ENCODE data around the gene CDC42EP2.

CDC42EP2 gene

DNA sequence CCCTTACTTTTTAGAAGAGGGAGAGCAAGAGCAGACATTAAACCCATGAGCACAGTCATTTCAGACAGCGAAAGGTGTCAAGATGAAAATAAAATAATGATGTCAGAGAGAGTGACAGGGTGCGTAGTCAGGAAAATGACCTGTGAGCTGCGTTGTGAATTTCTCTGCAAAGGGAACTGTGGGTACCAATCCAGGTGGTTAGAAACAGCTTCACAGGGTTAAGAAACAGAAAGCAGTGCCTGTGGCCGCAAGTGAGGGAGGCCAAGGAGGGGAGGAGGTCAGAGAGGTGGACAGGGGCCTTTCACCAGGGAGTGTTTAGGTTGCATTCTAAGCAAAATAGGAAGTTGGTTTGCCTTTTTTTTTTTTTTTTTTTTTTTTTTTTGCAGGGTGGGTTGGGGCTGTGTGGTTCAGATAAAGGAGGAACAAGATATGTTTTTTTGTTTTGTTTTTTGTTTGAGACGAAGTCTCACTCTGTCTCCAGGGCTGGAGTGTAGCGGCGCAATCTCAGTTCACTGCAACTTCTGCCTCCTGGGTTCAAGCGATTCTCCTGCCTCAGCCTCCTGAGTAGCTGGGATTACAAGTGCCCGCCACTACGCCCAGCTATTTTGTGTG lies 47.8 kb downstream of the CDC42EP2 start:
- no peak for DNase-seq

DNA sequence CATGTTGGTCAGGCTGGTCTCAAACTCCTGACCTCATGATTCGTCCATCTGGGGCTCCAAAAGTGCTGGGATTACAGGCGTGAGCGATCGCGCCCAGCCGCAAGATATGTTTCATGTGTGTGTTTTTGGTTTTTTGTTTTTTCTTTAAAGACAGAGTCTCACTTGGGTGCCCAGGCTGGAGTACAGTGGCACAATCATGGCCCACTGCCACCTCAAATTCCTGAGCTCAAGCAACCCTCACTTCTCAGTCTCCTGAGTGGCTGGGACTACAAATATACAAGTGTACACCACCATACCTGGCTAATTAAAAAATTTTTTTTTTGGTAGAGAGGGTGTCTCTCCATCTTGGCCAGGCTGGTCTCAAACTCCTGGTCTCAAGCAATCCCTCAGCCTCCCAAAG lies 48.3 kb downstream of the CDC42EP2 start:
- no peak for DNase-seq

DNA sequence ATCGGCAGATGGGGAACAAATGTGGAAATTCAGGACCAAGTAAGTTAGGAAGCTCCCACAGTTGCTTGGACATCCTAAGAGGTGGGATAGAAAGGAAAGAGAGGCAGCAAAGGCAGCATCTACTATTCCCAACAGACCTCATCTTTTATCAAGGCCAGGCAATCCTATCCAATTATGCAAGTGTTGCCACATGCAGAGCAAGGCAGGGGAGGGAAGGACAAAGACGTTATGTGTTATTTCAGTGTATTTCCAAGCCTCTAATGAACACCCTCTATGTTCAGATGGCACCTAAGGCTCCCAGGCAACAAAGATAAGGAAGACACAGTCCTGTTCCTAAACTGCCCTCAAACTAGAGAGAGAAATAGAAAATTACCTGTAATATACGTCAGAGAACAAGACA lies 49.1 kb downstream of the CDC42EP2 start:
- no peak for DNase-seq

DNA sequence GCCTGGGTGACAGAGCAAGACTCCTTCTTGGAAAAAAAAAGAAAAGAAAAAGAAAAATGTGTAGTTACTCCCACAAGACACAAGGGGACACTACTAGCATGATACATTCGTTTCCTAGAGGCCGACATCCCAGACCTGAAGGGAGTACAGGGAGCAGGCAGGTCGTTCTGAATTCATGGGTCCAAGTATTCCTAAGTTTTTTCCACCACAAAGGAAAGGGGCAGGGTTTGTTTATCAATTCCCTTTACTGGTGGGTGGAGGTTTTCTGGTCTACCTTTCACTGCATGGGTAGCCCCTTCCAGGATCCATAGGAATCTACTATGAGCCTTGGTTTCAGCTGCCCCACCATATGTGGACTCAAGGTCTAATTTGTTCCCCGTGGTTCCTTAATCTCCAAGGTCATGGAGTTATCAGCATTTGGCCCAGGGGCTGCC lies 51.7 kb downstream of the CDC42EP2 start:
- DNase-seq, result peak; percentile 78

DNA sequence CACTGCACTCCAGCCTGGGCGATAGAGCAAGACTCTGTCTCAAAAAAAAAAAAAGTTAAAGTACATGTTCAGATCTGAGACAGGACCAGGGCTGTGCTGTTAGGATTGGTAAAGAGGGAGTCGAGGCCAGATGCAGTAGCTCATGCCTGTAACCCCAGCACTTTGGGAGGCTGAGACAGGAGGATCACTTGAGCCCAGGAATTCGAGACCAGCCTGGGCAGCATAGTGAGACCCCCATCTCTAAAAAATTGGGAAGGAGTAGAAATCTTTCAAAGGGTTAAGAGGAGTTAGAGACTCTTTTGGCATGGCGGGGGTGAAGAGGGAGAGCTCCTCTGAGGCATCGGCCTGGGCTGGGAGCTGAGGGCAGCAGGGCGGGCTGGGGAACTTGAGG lies 56.0 kb downstream of the CDC42EP2 start:
- DNase-seq, result no peak
